Fibroblast of pulmonary artery (primary cell): ENCODE measurements around the gene CD79A.

Experiments
- DNase-seq: peaks from one replicate; pipeline ENCODE4 v3.0.0-alpha.2; 2010; ENCODE audit warnings: low read depth
- H3K4me3 ChIP-seq: replicated peaks from 2 replicates; pipeline ENCODE4 v1.5.1; 2011; ENCODE audit warnings: low read depth, mild to moderate bottlenecking, control low read depth, low read length, moderate library complexity
- TF ChIP-seq, protein P1 (sequence below): IDR thresholded peaks from 2 replicates; pipeline ENCODE4 v1.5.1; 2011; ENCODE audit warnings: mild to moderate bottlenecking, control low read depth, low read length, inconsistent platforms; ENCODE audit errors: missing control alignments

The CD79A gene

GRCh38 chr19:41845051-41845590 is 32.0 kb upstream of the CD79A start:
- DNase-seq: no peak
- TF ChIP-seq, protein P1, sequence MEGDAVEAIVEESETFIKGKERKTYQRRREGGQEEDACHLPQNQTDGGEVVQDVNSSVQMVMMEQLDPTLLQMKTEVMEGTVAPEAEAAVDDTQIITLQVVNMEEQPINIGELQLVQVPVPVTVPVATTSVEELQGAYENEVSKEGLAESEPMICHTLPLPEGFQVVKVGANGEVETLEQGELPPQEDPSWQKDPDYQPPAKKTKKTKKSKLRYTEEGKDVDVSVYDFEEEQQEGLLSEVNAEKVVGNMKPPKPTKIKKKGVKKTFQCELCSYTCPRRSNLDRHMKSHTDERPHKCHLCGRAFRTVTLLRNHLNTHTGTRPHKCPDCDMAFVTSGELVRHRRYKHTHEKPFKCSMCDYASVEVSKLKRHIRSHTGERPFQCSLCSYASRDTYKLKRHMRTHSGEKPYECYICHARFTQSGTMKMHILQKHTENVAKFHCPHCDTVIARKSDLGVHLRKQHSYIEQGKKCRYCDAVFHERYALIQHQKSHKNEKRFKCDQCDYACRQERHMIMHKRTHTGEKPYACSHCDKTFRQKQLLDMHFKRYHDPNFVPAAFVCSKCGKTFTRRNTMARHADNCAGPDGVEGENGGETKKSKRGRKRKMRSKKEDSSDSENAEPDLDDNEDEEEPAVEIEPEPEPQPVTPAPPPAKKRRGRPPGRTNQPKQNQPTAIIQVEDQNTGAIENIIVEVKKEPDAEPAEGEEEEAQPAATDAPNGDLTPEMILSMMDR: no peak
- H3K4me3 ChIP-seq: no peak overlapping the region

DNA sequence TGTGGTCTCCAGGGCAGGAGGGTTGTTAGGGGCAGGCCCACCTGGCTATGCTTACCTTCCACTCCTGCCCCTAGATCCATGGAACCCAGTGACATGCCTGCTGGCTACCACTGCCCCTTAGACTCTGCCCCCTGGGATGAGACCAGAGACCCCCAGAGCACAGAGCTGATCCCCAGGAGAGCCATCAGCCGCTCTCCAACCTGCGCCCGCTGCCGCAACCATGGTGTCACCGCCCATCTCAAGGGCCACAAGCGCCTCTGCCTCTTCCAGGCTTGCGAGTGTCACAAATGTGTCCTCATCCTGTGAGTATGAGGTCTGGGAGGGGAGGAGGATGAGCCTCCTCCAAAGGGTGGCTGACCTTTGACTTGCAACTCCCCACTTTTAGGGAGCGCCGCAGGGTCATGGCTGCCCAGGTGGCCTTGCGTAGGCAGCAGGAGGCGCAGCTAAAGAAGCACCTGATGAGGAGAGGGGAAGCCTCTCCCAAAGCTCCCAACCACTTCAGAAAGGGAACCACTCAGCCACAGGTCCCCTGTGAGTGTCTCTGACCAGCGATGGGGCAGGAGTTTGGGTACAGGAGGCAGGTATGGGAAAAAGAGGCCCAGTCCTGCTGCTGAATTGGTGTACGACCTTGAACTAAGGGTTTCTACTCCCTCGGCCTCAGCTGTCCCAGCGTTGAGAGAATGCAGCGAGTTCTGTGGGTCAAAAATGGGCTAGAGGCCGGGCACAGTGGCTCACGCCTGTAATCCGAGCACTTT is 29.6 kb upstream of the CD79A start:
- H3K4me3 ChIP-seq: no peak overlapping the region
- DNase-seq: no peak
- TF ChIP-seq, protein P1: no peak

GRCh38 chr19:41848666-41849065 is 28.4 kb upstream of the CD79A start:
- DNase-seq: no peak
- H3K4me3 ChIP-seq: no peak overlapping the region
- TF ChIP-seq, protein P1: no peak

- no peak overlapping the region for H3K4me3 ChIP-seq
- DNase-seq: no peak
- TF ChIP-seq, protein P1: no peak
These were observed 28.0 kb upstream of the CD79A start for GRCh38 chr19:41849067-41849466.

DNA sequence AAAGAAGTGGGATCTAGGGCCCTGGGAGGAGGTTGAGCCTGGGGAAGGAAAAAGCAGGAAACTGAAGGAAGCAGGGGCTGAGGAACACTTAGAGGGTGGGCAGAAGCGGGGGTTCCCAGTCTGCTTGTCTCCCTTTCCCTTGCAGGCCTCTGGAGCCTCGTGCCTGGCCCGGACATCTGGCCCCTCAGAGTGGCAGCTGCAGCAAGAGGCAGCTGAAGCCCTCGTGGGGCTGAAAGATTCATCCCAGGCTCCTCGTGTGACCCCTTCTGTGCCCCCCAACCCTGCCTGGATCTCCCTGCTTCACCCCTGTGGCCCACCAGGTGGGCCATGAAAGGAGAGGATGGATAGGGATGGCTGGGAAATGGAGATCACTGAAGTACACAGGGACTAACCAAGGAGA is 26.7 kb upstream of the CD79A start:
- TF ChIP-seq, protein P1: no peak
- H3K4me3 ChIP-seq: no peak overlapping the region
- no peak for DNase-seq

DNA sequence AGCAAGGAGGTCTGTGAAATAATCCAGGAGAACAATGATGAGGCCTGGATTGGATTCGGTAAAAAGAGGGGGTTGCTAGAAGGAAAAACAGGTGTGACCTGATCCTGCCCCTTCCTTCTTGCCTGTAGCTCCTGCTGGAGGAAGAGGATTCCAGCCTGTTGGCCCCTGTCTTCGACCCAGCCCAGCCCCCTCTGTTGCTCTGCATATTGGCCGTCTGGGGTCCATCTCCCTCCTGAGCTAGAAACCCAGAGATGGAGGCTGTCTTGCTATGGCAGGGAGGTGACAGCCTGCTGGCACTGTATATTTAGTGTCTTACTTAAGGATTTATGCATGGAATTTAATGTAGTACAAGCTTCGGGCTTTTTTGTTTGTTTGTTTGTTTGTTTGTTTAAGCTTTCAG is 25.6 kb upstream of the CD79A start:
- no peak overlapping the region for H3K4me3 ChIP-seq
- TF ChIP-seq, protein P1: no peak
- no peak for DNase-seq

GRCh38 chr19:41853344-41853743 is 23.7 kb upstream of the CD79A start:
- DNase-seq: no peak
- TF ChIP-seq, protein P1: no peak

More at GRCh38 chr19:41853344-41853743, 23.7 kb upstream of the CD79A start:
- no peak overlapping the region for H3K4me3 ChIP-seq
